GM23248 (cell line): ENCODE data around the gene SLC29A2.

Experiments used
- EZH2 ChIP-seq: fragments of 200-600 bp; sonication (generic); IDR thresholded peaks from 2 replicates; pipeline ENCODE4 v1.6.1; 2018; ENCODE audit warnings: antibody characterized with exemption, mild to moderate bottlenecking; ENCODE audit not compliant: insufficient read depth, poor library complexity, severe bottlenecking
- EZH2phosphoT487 ChIP-seq: fragments of 200-600 bp; sonication (generic); IDR thresholded peaks from 2 replicates; pipeline ENCODE4 v1.6.1; 2018; ENCODE audit warnings: antibody characterized with exemption, moderate library complexity, mild to moderate bottlenecking, low read depth; ENCODE audit not compliant: insufficient read depth

DNA sequence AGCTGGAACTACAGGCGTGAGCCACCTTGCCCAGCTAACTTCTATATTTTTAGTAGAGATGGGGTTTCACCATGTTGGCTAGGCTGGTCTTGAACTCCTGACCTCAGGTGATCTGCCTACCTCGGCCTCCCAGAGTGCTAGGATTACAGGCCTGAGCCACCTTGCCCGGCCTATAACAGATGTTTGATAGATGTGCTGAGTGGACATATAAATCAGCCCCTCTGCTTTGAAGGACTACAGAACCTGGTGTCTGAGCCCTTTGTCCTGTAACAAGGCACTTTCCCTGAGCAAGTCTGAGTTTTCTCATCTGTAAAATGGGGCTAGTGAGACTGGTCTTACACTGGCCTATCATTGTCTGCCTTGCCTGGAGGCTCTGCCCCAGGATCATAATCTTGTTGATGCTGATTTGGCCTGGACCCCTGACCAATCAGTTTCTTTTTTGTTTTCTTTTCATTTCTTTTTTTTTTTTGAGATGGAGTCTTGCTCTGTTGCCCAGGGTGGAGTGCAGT, 42.3 kb downstream of the SLC29A2 start:
- TF ChIP-seq EZH2phosphoT487, result no peak
- TF ChIP-seq EZH2, result no peak
